ENCODE measurements around the gene RMND5A. TPM values are rescaled to one million over a fixed set of nuclear protein-coding genes. Genes with fewer than 3 reads are reported as not detected.

The RMND5A gene
- polyA plus RNA-seq, 1 of the 3 experiments (the other 2 are of a cell fraction) = 4.3 TPM

DNA sequence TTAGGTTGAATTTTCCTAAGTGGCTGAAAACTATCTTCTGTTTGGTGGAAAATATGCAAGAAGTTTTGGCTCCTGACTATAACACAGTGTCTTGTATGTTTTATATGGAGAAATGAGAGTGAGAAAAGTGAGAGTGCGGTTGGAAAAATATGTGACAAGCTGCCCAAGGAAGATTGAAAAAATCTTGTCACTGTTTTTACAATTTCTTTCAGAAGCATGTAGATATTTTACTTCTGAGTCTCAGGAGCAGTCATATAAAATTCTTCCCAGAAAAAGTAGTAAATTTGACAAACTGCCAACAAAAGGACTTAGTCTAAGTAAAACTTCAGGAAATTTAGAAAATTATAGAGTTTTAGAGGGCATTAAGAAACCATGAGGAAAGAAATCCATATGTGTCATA, 19.4 kb upstream of the RMND5A start:
- H2AFZ ChIP-seq (ENCODE audit: low read depth) = no peak overlapping the region
- H3K4me2 ChIP-seq = no peak overlapping the region
- no peak for DNase-seq

DNA sequence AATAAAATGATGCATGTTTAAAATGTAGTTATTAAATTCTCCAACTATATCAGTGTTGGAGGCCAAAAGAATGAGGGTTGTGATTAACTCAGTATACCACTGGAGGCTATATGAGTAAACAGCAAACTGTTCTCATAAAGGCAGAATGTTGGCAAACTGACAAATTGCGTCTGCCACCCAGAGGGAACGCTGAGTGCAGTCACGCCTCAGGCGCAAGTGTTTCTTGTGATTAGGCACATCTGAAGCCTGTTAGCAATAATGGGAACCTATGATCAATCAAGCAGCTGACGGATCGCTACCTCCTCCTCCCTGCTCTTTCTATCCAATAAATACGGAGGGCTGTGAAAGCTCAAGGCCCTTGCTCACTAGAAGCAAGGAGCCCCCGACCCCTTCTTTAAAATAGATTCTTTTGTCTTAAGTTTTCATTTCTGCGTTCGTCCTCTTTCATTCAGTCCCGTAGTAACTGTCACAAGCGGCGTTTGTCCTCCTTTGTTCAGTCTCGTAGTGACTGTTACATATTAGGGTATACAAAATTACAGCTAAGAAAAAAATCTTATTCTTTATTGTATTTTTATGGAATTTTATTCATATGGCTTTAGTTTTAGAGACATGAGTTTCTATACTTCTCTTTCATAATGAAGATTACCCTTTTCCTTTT, 16.3 kb upstream of the RMND5A start:
- no peak for DNase-seq
- WGBS (ENCODE audit: low lambda C conversion rate) = 68% methylated on average over 14 of the region's 14 CpGs
- Histone ChIP-seq H3K9ac (no peak overlapping the region), H3K27ac (ENCODE audit: low read depth in 2 of 2, low read length in 1 of 2) (no peak overlapping the region), H3K9me2 (no peaks in the 10 kb centered on the region), H2AFZ (ENCODE audit: low read depth) (no peak overlapping the region), H4K20me1 (ENCODE audit: insufficient read depth) (no peaks in the 10 kb centered on the region), H3K4me2 (no peak overlapping the region), H3K27me3 (ENCODE audit: insufficient read depth) (no peaks in the 10 kb centered on the region), H3K4me3 (ENCODE audit: low read depth in 2 of 2, low read length in 1 of 2) (no peak overlapping the region), H3K36me3 (replicated peaks in 1 of 2; ENCODE audit: control insufficient read depth in 1 of 2, insufficient read depth in 2 of 2, low read length in 1 of 2) (no peaks in the 10 kb centered on the region), H3K79me2 (ENCODE audit: insufficient read depth) (no peaks in the 10 kb centered on the region), H3F3A (replicated peaks; ENCODE audit: insufficient read depth) (no peaks in the 10 kb centered on the region), H3K4me1 (ENCODE audit: control insufficient read depth in 1 of 2, insufficient read depth in 2 of 2, low read depth in 1 of 2, low read length in 1 of 2) (0 out of 4 replicates have a peak, but pooled peaks cover 0 to 5% of the 10 kb centered on the region in 2 experiments), H3K9me3 (no peaks in the 10 kb centered on the region)
- CTCF ChIA-PET = interaction anchor here (0.7 kb wide), 1 partner anchor 883 kb away, joined by 3 read pairs; no protein-coding TSS in a partner anchor
- POLR2A ChIA-PET = no interaction called here
- TF ChIP-seq NFIC (IDR thresholded peaks at IDR 0.05; ENCODE audit: borderline replicate concordance) = no peak
- TF ChIP-seq, protein P1, sequence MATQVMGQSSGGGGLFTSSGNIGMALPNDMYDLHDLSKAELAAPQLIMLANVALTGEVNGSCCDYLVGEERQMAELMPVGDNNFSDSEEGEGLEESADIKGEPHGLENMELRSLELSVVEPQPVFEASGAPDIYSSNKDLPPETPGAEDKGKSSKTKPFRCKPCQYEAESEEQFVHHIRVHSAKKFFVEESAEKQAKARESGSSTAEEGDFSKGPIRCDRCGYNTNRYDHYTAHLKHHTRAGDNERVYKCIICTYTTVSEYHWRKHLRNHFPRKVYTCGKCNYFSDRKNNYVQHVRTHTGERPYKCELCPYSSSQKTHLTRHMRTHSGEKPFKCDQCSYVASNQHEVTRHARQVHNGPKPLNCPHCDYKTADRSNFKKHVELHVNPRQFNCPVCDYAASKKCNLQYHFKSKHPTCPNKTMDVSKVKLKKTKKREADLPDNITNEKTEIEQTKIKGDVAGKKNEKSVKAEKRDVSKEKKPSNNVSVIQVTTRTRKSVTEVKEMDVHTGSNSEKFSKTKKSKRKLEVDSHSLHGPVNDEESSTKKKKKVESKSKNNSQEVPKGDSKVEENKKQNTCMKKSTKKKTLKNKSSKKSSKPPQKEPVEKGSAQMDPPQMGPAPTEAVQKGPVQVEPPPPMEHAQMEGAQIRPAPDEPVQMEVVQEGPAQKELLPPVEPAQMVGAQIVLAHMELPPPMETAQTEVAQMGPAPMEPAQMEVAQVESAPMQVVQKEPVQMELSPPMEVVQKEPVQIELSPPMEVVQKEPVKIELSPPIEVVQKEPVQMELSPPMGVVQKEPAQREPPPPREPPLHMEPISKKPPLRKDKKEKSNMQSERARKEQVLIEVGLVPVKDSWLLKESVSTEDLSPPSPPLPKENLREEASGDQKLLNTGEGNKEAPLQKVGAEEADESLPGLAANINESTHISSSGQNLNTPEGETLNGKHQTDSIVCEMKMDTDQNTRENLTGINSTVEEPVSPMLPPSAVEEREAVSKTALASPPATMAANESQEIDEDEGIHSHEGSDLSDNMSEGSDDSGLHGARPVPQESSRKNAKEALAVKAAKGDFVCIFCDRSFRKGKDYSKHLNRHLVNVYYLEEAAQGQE (IDR thresholded peaks at IDR 0.05; ENCODE audit: low read depth, low read length) = no peak
- no peak for TF ChIP-seq CHD2 (IDR thresholded peaks at IDR 0.05; ENCODE audit: low read length, partially characterized antibody)
- TF ChIP-seq RCOR1 (IDR thresholded peaks at IDR 0.05; ENCODE audit: low read length) = no peak
- no peak for TF ChIP-seq JUND (IDR thresholded peaks at IDR 0.05)
- no peak for TF ChIP-seq TCF12 (IDR thresholded peaks at IDR 0.05)
- no peak for TF ChIP-seq TEAD4 (IDR thresholded peaks at IDR 0.05; ENCODE audit: borderline replicate concordance, insufficient read depth)
- TF ChIP-seq GABPA (IDR thresholded peaks at IDR 0.05; ENCODE audit: low read depth) = no peak
- TF ChIP-seq, protein P2, sequence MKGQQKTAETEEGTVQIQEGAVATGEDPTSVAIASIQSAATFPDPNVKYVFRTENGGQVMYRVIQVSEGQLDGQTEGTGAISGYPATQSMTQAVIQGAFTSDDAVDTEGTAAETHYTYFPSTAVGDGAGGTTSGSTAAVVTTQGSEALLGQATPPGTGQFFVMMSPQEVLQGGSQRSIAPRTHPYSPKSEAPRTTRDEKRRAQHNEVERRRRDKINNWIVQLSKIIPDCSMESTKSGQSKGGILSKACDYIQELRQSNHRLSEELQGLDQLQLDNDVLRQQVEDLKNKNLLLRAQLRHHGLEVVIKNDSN (IDR thresholded peaks at IDR 0.05; ENCODE audit: borderline replicate concordance, low read depth) = no peak
- TF ChIP-seq, protein P3, sequence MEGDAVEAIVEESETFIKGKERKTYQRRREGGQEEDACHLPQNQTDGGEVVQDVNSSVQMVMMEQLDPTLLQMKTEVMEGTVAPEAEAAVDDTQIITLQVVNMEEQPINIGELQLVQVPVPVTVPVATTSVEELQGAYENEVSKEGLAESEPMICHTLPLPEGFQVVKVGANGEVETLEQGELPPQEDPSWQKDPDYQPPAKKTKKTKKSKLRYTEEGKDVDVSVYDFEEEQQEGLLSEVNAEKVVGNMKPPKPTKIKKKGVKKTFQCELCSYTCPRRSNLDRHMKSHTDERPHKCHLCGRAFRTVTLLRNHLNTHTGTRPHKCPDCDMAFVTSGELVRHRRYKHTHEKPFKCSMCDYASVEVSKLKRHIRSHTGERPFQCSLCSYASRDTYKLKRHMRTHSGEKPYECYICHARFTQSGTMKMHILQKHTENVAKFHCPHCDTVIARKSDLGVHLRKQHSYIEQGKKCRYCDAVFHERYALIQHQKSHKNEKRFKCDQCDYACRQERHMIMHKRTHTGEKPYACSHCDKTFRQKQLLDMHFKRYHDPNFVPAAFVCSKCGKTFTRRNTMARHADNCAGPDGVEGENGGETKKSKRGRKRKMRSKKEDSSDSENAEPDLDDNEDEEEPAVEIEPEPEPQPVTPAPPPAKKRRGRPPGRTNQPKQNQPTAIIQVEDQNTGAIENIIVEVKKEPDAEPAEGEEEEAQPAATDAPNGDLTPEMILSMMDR (IDR thresholded peaks at IDR 0.05) = no peak
- TF ChIP-seq, protein P4, sequence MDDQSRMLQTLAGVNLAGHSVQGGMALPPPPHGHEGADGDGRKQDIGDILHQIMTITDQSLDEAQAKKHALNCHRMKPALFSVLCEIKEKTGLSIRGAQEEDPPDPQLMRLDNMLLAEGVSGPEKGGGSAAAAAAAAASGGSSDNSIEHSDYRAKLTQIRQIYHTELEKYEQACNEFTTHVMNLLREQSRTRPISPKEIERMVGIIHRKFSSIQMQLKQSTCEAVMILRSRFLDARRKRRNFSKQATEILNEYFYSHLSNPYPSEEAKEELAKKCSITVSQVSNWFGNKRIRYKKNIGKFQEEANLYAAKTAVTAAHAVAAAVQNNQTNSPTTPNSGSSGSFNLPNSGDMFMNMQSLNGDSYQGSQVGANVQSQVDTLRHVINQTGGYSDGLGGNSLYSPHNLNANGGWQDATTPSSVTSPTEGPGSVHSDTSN (IDR thresholded peaks at IDR 0.05) = no peak
- TF ChIP-seq POLR2AphosphoS5 (IDR thresholded peaks at IDR 0.05; ENCODE audit: low read depth, low read length) = no peak
- no peak for TF ChIP-seq FOSL2 (IDR thresholded peaks at IDR 0.05; ENCODE audit: borderline replicate concordance, low read depth)
- no peak for TF ChIP-seq ELF1 (IDR thresholded peaks at IDR 0.05)
- no peak for TF ChIP-seq EP300 (IDR thresholded peaks at IDR 0.05; ENCODE audit: borderline replicate concordance in 1 of 2, low read depth in 1 of 2, low read length in 1 of 2)

More for the DNA sequence above, 19.4 kb upstream of the RMND5A start:
- Histone ChIP-seq H4K20me1 (ENCODE audit: insufficient read depth) (no peaks in the 10 kb centered on the region), H3K4me3 (ENCODE audit: low read depth in 2 of 2, low read length in 1 of 2) (no peak overlapping the region), H3K27me3 (ENCODE audit: insufficient read depth) (no peaks in the 10 kb centered on the region), H3K79me2 (ENCODE audit: insufficient read depth) (no peaks in the 10 kb centered on the region), H3K27ac (ENCODE audit: low read depth in 2 of 2, low read length in 1 of 2) (no peak overlapping the region), H3K4me1 (ENCODE audit: control insufficient read depth in 1 of 2, insufficient read depth in 2 of 2, low read depth in 1 of 2, low read length in 1 of 2) (0 out of 4 replicates have a peak, but pooled peaks cover 0 to 5% of the 10 kb centered on the region in 2 experiments), H3K9ac (no peak overlapping the region), H3F3A (replicated peaks; ENCODE audit: insufficient read depth) (no peaks in the 10 kb centered on the region), H3K9me2 (no peaks in the 10 kb centered on the region), H3K9me3 (peaks cover 5% of the 10 kb centered on the region; the same call in 1 of the 2 replicates), H3K36me3 (replicated peaks in 1 of 2; ENCODE audit: control insufficient read depth in 1 of 2, insufficient read depth in 2 of 2, low read length in 1 of 2) (no peaks in the 10 kb centered on the region)
- WGBS (ENCODE audit: low lambda C conversion rate) = 91% methylated on average over 1 of the region's 1 CpG
- TF ChIP-seq SIN3A (IDR thresholded peaks at IDR 0.05; ENCODE audit: borderline replicate concordance, low read depth, low read length) (no peak), GATA2 (CRISPR knock-in tag; IDR thresholded peaks at IDR 0.05) (no peak), MEF2A (IDR thresholded peaks at IDR 0.05; ENCODE audit: borderline replicate concordance, low read depth) (no peak), NFIC (IDR thresholded peaks at IDR 0.05; ENCODE audit: borderline replicate concordance) (no peak)
- TF ChIP-seq, protein P4 (IDR thresholded peaks at IDR 0.05) = no peak
- TF ChIP-seq, protein P5, sequence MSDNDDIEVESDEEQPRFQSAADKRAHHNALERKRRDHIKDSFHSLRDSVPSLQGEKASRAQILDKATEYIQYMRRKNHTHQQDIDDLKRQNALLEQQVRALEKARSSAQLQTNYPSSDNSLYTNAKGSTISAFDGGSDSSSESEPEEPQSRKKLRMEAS (IDR thresholded peaks at IDR 0.05; ENCODE audit: low read depth) = no peak
- ChIA-PET CTCF (no interaction called here), POLR2A (no interaction called here)
